ENCODE data around the gene U2AF1L4.
"Not testable (repeated sequence)": the region's sequence is repeated elsewhere in the genome, so short reads cannot be mapped to it uniquely, and the experiment has no call there.

DNA sequence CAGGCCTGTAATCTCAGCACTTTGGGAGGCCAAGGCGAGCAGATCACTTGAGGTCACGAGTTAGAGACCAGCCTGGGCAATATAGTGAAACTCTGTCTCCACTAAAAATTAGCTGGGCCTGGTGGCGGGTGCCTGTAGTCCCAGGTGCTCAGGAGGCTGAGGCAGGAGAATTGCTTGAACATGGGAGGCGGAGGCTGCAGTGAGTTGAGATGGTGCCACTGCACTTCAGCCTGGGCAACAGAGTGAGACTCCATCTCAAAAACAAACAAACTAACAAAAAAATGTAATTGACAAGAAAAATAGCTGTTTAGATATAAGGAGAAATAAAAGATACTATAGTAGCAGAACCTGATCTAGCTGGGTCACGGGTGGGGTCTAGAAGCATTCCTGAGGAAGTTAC is 27.1 kb upstream of the U2AF1L4 start:
- TF ChIP-seq CTCF (IDR thresholded peaks at IDR 0.05; ENCODE audit: poor library complexity); EZH2 (IDR thresholded peaks at IDR 0.05; ENCODE audit: borderline replicate concordance); EZH2phosphoT487 (IDR thresholded peaks at IDR 0.05; ENCODE audit: low read depth, severe bottlenecking, unreplicated experiment): not testable (repeated sequence)

All from hepatocyte (in vitro differentiated cells).